Epithelial cell of esophagus (primary cell): Measurements from ENCODE around the gene SLC38A1.

Experiments used
- DNase-seq: peaks from one replicate; pipeline ENCODE4 v3.0.0; 2010; ENCODE audit warnings: low read depth
- H3K4me3 ChIP-seq: 2 replicates; pipeline ENCODE4 v1.5.1; 2011; ENCODE audit warnings: mild to moderate bottlenecking, low read length, control low read depth
- TF ChIP-seq, protein P1 (sequence below): IDR thresholded peaks from 2 replicates; pipeline ENCODE4 v1.5.1; 2011; ENCODE audit warnings: low read depth, mild to moderate bottlenecking, low read length, control low read depth, inconsistent platforms; ENCODE audit not compliant: insufficient read depth; ENCODE audit errors: missing control alignments

The SLC38A1 gene

DNA sequence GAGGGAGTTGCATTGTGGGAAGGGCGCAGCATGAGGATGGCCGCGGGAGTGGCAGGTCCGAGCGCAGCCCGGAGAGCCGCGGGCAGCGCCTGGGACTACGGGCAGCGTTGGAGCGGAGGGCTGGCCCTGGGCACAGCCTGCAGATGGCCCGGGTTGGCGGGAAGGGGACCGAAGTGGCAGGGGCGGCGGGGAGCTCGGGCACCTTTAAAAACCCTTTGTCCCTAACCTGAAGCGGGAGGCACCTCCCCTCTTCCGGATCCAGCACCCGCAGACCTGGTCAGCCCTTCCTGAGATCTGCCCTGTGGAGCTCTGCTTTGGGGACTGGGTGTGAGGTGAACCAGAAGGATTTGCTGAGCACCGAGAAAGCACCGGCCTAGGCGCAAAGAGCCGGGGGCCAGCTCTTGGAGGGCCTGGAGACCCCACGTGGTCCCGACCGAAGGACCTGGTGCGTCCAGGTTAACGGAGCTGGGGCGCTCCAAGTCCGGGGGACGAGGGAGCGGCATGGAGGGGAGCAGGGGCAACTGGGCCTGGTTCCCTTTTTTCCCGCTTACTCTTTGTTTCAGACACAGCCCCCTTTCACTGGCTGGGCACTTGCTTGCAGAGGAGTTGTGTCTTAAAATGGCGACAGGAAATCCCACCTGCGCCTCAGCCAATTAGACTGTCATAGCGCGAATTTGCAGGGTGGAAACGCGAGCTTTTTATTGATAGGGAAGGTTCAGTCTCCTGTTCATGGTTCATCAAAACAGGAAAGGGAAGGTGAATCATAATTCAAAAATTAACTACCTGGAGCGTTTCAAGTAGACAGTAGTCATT is 792 bp upstream of the SLC38A1 start:
- DNase-seq = peak; percentile 65
- TF ChIP-seq, protein P1, sequence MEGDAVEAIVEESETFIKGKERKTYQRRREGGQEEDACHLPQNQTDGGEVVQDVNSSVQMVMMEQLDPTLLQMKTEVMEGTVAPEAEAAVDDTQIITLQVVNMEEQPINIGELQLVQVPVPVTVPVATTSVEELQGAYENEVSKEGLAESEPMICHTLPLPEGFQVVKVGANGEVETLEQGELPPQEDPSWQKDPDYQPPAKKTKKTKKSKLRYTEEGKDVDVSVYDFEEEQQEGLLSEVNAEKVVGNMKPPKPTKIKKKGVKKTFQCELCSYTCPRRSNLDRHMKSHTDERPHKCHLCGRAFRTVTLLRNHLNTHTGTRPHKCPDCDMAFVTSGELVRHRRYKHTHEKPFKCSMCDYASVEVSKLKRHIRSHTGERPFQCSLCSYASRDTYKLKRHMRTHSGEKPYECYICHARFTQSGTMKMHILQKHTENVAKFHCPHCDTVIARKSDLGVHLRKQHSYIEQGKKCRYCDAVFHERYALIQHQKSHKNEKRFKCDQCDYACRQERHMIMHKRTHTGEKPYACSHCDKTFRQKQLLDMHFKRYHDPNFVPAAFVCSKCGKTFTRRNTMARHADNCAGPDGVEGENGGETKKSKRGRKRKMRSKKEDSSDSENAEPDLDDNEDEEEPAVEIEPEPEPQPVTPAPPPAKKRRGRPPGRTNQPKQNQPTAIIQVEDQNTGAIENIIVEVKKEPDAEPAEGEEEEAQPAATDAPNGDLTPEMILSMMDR = no peak
- peak overlapping the region; percentile 88 for H3K4me3 ChIP-seq

- peak overlapping the region; percentile 88 for H3K4me3 ChIP-seq
- TF ChIP-seq, protein P1 = no peak
- peak; percentile 51 for DNase-seq
These were observed 839 bp downstream of the SLC38A1 start for GRCh38 chr12:46267825-46268582.

DNA sequence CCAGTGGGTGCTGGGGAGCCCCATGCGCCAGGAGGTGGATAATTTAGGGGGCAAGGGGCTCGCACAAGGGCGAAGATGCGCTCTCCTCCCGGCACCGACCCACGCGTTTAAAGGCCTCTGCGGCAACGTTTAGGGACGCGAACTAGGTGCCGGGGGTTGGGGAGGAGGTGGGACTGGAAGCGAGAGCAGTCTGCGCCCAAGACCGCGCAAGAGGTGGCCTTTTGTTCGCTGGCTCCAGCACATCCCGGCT is 1.3 kb downstream of the SLC38A1 start:
- H3K4me3 ChIP-seq = peak overlapping the region; percentile 88
- TF ChIP-seq, protein P1 = no peak
- no peak for DNase-seq

DNA sequence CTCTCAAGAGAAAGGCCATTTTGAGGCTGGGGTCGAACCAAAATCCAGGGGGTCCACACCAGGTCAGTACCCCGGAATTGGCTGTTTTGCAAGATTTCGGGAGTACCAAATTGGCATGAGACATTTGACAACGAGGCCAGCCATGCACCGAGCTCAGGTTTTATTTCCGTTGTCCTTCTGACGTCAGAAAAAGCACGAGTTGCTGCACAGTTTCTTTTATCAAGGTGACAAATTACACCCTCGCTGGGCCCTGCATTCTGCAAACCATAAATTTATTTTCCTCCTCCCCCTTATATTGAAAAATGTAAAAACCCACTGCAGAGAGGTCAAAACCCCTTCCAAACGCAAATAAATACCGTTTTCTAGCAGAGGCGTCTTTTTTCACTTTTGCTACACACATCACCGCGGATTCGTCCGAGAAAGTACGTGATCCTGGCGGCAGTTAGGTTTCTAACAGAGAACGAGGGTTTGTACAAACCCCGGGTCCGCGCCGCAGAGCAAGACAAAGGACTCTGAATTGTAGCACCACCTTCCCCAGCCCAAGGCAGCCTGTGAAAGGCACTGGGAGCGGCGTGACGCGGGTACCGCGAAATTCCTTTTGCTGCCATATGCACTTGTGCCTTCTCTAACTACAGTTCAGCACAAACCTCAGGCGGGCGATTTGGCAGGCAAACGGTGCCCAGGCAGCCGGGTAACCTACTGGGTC is 1.8 kb downstream of the SLC38A1 start:
- H3K4me3 ChIP-seq = peak overlapping the region; percentile 88
- TF ChIP-seq, protein P1 = no peak
- peak; percentile 65 for DNase-seq

DNA sequence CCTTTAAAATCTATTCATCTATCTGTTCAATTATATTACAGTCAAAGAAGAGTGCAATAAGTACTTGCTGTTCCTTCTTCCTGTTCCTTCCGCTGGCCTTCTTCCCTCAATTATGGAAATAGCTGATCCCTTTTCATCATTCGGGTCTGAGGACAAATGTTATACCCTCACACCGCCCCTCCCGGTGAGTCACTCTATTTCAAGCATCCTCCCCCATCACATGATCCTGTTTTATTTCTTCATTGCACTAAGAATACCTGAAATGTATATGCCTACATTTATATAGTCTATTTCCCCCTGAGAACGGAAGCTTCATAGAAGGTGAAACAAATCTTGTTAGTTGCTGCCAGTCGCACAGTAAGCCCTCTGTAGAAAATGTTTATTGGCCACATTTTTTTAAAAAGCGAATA is 2.5 kb downstream of the SLC38A1 start:
- TF ChIP-seq, protein P1 = no peak
- DNase-seq = peak; percentile 69
- H3K4me3 ChIP-seq = peak overlapping the region; percentile 88

DNA sequence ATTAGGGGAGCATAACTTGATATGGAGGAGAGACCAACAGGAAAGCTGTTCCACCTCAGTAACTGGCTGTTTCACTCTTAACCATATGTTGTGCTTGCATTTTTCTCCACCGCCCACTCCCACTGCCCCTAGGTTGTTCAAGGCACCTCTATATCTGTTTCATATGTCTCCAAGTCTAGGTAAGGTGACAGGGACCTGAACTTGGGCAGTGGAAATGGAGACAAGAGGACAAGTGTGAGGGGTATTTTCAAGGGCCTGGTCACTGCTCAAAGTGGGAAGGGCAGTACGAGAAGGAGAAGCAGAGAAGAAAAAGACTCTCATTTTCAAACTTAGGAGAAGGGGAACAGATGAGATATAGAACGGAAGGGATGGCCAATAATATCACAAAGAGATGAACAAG is 3.1 kb downstream of the SLC38A1 start:
- TF ChIP-seq, protein P1 = no peak
- H3K4me3 ChIP-seq = peak overlapping the region; percentile 88
- no peak for DNase-seq
